ENCODE measurements around the gene POLR2F.

DNA sequence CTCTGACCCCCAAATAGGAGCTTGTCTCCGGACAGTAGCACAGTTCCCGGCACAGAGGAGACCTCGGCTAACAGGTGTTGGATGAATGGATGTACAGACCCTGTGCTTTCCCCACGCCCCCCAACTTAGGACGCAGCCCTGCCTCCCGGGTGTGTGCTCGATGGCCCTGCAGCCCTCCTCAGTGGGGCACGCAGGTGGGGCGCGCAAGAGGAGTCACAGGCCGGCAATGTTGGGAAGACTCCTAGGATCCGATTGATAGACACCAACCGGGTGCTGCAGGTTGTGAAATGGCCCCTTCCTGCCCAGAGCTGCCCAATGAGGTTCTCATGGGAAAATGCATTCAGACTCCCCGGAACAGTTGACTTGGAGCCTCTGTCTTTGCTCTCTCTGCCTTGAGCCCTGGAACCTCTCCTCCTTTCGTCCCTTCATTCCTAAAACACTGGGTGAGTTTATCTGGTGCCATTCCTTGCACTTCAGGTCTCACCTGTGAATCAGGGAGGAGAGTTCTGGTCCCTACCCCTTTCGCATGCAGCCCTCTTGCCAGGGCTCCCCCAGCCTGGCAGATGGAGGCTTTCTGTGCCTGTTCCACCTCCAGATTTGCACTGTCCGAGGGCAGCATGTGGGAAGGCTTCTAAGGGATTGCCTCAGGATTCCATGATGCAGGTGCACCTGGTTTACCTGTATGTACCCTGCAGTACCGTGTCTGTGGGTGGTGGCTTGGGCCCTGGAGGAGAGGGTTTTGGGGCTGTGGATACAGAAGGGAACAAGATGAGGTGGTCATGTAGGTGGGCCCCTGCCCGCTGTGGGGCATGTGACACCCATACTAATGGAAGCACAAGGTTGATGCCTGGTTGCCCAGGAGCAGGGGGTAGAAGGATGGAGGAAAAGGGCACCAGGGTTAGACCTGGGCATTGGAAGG is 46.2 kb upstream of the POLR2F start:
- TF ChIP-seq CTCF (IDR thresholded peaks at IDR 0.05) (no peak), POLR2A (IDR thresholded peaks at IDR 0.05) (no peak)
